ENCODE data around the gene IDH2.
A peak's percentile ranks its signal among the peaks of the same experiment; 100 is the strongest.

Gene IDH2

DNA sequence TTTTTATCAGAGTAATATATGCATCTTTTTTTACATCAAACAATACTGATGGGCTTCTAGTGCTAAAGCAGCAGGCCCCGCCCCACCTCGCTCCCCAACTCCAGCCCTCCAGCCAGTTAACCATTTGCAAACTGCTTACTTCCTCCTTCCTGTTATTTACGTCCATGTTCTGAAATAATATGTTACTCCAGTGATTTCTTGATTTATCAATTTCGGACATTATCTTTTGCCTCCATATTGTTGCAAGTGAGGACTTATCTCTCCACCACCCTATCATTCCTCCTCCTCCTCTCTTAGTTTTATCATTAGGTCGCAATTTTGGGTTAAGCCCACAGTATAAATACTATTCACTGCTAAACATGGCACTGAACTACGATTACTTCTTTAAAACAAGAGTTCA, 61.6 kb downstream of the IDH2 start:
- DNase-seq = no peak

DNA sequence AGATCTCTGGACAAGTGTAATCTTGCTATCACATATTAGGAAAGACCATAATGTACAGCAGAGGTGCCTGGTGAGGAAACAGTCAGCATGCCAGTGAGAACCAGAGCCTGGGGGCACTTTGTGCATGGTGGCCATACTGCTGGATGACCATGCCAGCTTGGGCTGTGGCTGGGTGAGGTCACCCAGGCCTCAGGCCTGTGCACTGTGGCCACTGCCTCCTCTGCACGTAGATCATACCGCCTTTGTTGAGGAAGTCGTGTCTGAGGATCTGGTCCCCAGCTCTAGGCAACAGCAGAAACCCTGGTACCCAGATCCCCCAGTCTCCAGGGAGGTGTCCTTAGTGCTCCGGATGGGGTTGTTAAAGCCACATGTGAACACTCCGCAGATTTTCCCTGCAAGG, 62.3 kb downstream of the IDH2 start:
- DNase-seq = peak in 1 of 2 donors; percentile 58

DNA sequence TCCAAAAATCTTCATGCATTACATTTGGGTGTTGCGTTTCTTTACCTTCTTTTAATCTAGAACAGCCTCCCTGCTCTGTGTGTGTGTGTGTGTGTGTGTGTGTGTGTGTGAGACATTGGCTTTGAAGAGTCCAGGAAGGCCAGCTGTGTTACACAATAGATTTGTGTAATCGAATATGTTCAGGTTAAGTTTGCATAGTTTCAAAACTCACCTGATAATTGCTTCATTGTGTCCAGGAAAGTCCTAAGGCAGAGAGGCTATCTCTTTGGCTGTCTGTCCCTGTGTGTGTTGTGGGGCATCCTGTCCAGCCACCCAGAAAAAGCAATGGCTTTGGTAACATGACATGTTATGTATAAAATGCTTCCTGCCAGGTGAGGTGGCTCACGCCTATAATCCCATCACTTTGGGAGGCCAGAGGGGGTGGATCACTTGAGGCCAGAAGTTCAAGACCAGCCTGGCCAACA, 63.6 kb downstream of the IDH2 start:
- no peak for DNase-seq

DNA sequence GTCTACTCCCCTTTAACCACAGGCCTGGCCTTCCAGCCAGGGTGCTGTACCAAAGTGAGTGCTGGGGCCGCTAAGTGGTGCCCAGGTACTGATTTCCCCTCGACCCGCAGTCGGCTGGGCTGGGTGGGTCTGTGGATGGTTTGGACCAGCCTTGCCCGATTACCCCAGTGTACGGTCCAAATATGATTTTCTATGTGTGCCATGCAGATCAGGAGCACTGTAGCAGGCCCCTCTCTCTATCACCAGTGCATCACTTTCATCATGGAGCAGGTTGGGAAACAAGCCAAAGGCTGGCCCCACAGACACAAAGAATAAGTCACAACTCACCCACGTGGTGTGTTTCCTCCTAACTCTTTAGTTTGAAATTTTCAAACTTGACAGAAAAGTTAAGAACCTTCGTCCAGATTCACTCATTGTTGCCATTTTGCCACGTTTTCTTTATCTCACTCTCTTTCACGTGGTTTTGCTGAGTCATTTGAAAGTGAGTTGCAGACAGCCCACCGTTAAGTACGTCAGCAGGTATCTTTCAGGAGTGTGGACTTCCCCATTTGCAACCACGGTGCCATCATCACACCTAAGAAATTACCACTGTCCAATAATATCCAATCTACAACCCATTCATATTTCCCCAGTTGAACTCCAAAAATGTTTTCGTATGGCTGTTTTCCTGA, 64.2 kb downstream of the IDH2 start:
- no peak for DNase-seq

DNA sequence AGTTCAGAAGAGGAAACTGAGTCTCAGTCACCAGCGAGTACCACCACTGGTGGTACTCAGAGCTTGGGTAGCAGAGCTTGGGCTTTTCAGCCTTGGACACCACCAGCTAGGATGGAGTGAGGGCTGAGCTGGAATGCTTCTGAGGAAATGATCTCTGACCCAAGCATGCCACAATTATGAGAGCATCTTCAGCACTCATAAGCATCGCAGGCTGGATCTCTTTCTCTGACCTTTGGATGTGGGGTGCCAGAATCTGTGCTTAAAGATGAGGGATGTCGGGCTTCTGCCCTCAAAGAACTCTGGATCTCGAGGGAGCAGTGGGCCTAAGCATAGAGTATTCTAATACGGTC, 64.8 kb downstream of the IDH2 start:
- no peak for DNase-seq

DNA sequence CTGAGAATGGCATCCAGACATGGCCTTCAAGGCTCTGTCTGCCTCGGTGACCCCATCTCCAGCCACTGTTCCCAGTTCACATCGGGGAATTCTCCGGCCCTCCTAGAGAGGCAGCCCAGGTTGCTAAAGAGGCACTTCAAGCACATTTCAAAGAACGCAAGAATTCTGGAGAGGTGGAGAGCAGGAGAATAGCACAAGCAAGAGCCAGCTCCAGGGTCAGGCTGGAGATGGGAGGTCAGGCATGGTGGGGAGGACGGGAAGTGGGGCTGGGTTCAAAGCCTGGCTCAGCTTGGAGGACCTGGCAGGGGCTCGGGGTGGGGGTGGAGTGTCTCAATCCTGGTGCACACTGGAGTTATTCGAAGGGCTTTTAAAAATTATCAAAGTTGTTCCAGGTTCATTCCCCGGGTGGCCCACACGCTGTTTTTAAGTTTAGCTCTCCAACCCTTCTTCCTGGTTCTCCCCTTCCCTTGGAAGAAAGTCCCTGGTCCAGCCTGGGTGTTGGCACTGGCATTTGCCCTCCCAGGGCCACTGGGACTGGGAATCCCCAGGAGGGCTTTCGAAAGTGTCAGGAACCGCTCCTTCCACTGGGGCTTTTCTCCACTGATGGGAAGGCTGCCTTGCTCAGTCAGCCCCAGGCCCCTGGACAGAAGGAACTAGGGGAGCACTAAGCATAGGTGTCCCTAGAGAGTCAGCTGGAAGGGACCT, 65.3 kb downstream of the IDH2 start:
- DNase-seq = peak in 1 of 2 donors; percentile 62

DNA sequence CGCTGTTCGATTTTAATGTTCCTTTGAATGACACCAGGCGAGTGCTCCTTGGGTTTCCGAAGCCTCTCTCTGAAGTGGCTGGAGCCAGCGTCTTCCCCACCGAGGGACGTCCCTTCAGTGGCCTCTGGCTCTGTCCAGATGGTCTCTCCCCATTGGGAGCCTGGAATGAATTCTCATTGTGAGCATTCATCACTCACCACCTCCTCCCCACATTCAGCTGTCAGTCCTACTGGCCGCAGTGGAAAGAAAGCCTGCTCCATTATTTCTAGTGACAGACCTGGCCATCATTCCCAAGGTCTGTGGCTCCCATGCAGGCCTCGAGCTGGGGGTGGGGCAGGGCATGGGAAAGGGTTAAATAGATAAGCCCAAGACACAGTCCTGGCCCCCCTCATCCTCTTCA, 65.9 kb downstream of the IDH2 start:
- DNase-seq = no peak

DNA sequence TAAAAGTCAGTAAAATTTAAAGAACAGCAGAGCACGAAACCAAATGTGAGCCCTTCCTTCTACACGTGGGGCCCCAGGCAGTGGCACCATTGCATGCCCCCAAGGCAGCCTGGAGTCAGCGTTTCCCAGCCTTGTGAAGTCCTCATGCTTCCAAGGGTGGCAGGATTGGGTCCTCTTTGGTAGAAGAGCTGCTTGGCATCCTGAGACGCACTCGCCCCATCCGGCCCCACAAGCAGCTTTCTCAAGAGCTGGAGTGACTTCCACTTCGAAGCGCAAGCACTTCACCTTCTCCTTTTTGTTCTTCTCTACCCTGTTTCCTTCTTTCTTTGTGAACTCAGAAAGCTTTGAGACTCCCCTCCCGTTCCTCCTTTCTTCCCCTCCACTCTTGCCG, 66.4 kb downstream of the IDH2 start:
- peak in 1 of 2 donors; percentile 39 for DNase-seq

DNA sequence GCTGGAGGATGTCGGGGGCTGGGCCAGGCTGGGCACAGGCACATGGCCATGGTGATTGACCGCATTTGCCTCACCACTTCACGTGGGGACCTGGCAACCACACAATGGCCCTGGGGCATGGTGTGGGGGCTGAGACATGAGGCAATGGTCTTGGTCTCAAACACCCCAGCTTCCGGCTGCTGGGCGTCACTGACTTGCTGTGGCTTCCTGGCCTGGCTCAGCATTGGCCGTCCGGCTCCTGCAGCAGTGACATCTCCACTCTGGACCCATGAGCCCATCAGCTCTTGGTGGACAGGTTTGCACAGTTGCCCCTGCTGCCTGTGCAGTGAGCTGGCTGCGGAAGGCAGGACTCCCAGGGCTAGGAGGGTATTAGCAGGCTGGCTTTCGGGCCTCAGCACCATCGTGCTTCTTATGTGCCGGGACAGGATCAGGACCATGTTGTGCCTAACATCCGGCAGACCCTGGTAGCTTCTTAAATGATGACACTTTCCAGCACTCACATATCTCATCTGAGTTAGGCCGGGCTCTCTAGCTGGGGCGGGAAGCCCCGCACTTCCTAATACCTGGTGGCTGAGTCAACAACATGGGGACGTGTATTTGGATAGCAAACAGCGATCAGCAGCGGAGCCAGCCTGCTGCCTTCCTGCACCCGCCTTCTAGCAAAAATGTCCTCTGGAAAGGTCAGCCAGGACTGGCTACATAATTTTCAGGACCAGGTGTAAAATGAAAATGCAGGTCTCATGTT, 67.0 kb downstream of the IDH2 start:
- peak; percentile 85 to 94 for DNase-seq

DNA sequence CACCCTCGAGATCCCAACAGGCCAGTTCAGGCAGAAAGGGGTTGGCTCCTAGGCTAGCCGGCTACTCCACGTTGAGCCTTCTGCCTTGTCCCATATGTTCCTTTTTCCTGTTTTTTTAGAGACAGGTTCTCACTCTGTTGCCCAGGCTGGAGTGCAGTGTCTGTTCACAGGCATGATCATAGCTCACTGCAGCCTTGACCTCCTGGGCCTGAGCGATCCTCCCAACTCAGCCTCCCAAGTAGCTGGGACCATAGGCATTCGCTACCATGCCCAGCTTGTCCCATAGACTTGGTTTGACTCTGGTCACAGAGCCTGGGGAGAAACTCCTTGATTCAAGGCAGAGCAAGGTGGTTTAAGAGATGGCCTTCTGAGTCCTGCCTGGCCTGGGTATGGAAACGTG, 68.8 kb downstream of the IDH2 start:
- DNase-seq = no peak
